ENCODE measurements around the gene CAMTA1.

Gene CAMTA1

GRCh38 chr1:7221826-7222694 is 436.8 kb downstream of the CAMTA1 start:
- DNase-seq = no peak

- no peak for DNase-seq
These were observed 437.4 kb downstream of the CAMTA1 start for GRCh38 chr1:7222695-7223015.

- DNase-seq = no peak
These were observed 438.3 kb downstream of the CAMTA1 start for GRCh38 chr1:7223334-7224080.

GRCh38 chr1:7224081-7224534 is 438.9 kb downstream of the CAMTA1 start:
- DNase-seq = no peak

GRCh38 chr1:7224644-7225043 is 439.4 kb downstream of the CAMTA1 start:
- DNase-seq = peak; percentile 37

- no peak for DNase-seq
These were observed 440.7 kb downstream of the CAMTA1 start for GRCh38 chr1:7225711-7226505.

- DNase-seq = no peak
These were observed 442.4 kb downstream of the CAMTA1 start for GRCh38 chr1:7227654-7228053.

GRCh38 chr1:7228252-7228961 is 443.2 kb downstream of the CAMTA1 start:
- DNase-seq = no peak

GRCh38 chr1:7229186-7229585 is 443.9 kb downstream of the CAMTA1 start:
- DNase-seq = no peak

GRCh38 chr1:7229696-7230631 is 444.7 kb downstream of the CAMTA1 start:
- no peak for DNase-seq

- no peak for DNase-seq
These were observed 447.4 kb downstream of the CAMTA1 start for GRCh38 chr1:7232441-7233236.

GRCh38 chr1:7233237-7233540 is 447.9 kb downstream of the CAMTA1 start:
- no peak for DNase-seq

GRCh38 chr1:7233646-7234470 is 448.6 kb downstream of the CAMTA1 start:
- no peak for DNase-seq

- no peak for DNase-seq
These were observed 449.2 kb downstream of the CAMTA1 start for GRCh38 chr1:7234471-7234755.

- no peak for DNase-seq
These were observed 450.7 kb downstream of the CAMTA1 start for GRCh38 chr1:7235871-7236517.

GRCh38 chr1:7236844-7237515 is 451.7 kb downstream of the CAMTA1 start:
- DNase-seq = no peak

- DNase-seq = no peak
These were observed 461.9 kb downstream of the CAMTA1 start for GRCh38 chr1:7247158-7247557.

GRCh38 chr1:7247791-7248548 is 462.7 kb downstream of the CAMTA1 start:
- peak; percentile 31 for DNase-seq

All from NCI-H1105 treated with DMSO at 0.1 percent for 48 hours (cell line).